SIG-M5 (cell line): ENCODE data around the gene C1QTNF7.

ENCODE experiments used
- DNase-seq: peaks from one replicate; lab custom pipeline; 2025; lab: John Stamatoyannopoulos, UW

Gene C1QTNF7, protein sequence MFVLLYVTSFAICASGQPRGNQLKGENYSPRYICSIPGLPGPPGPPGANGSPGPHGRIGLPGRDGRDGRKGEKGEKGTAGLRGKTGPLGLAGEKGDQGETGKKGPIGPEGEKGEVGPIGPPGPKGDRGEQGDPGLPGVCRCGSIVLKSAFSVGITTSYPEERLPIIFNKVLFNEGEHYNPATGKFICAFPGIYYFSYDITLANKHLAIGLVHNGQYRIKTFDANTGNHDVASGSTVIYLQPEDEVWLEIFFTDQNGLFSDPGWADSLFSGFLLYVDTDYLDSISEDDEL

GRCh38 chr4:15427701-15428100 is at the start of gene C1QTNF7:
Gene C1QTNF7 (plus strand): TSS chr4:15428033. CDS start chr4:15435744, 7,711 bp downstream.
- no peak for DNase-seq

DNA sequence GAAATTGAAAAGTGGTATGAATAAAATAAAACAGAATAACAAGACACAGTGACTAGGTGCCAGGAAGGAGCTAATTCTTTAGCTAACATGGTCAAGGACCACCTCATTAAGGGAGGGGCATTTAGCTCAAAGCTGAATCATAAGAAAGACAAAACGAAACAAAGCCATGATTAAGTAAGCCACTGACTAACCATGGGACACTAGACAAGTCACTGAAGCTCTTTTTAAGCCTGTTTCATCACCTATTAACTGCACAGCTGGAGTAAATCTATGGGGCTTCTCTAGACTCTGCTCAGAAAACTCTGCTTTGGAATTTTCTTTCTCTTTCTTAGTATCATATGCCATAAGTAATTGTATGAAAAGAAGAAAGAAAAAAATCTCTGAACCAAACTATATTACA is 49.8 kb upstream of the C1QTNF7 start:
- DNase-seq: no peak

- DNase-seq: no peak
Observed at GRCh38 chr4:15378493-15378892, 49.3 kb upstream of the C1QTNF7 start.

DNA sequence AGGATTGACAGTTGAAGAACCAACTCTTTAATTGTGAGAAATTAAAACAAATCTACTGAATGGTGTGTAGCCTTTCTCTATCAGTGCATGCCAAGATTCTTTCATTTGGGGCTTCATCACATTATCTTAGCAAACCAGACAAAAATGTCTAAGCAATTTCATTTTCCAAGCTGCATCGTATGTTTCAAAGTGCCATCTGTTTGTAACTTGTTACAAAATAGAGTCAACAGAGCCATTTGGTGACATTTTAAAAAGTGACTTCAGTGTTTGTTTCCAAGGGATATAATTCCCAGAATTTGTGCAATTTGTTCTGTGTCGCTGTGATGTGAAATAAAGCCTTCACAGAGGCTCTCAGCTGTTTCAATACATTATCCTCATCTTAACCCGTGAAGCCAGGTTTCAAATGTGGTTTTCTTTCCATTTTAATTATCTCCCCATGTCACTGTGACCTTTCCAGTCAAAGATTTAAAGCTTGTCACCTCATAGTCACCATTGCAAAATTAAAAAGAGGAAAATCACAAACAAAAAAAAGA is 46.0 kb upstream of the C1QTNF7 start:
- DNase-seq: no peak

DNA sequence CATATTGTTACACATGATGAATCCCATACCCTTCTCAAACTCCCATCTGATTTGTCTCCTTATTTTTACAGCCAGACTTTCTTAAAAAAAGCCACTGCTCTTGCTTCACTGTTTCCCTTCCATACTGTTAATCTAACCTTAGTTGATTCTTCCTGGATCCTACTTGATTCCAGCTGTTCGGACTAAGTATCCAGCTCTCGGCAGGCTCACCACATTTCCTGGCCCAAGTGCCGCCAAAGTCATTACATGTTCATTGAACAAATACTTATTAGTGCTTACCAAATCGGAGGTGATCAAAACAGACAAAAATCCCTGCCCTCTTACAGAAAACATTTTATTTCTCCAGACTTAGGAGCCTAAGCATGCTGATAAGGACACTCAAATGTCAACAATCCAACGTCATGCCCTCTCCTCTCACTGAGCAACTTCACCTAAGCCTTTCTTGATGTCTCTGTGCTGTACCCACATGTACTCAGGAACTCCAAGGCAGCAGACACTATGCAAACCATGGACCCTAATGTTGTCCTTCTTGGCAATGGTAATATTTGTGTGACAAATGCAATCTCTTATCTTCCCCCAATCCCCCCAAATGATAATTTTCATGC is 45.1 kb upstream of the C1QTNF7 start:
- no peak for DNase-seq

GRCh38 chr4:15385515-15385914 is 42.3 kb upstream of the C1QTNF7 start:
- DNase-seq: no peak

GRCh38 chr4:15385928-15386327 is 41.9 kb upstream of the C1QTNF7 start:
- no peak for DNase-seq

DNA sequence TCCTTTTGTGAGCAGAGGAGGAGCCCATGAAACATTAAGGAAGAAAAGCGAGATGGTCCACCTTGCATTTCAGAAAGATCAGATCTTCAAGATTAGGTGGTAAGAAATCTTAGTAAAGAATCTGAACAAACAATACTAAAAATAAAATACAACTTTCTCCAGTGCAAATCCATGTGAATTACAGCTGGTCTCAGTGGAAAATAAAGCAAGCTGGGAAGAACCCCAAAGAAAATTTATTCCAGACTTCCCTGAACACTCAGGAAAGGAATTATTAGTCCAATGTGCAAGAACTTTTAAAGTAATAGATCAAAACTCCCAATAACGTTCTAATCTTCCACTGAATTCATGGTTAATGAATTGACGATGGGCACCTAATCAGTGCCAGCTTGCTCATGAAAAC is 37.3 kb upstream of the C1QTNF7 start:
- no peak for DNase-seq

- DNase-seq: no peak
Observed at GRCh38 chr4:15392053-15392805, 35.6 kb upstream of the C1QTNF7 start.

DNA sequence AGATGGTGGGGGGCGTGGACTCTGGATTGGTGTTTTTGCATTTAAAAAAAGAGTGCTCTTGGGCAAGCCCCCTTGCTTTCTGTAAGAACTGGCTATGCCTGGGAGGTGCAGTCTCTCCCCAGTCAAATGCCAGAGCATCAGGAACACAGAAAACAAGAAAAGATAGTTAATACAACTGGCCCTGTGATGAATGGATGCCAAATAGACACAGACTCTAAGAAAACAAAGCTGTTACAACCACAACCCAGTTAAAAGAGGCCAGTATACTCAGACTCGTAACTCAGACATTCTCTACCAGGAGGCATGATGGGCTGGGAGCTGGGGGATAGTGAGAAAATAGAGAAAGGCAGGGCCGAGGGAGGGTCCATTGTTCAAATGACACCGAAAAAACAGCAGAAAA is 32.5 kb upstream of the C1QTNF7 start:
- DNase-seq: no peak

DNA sequence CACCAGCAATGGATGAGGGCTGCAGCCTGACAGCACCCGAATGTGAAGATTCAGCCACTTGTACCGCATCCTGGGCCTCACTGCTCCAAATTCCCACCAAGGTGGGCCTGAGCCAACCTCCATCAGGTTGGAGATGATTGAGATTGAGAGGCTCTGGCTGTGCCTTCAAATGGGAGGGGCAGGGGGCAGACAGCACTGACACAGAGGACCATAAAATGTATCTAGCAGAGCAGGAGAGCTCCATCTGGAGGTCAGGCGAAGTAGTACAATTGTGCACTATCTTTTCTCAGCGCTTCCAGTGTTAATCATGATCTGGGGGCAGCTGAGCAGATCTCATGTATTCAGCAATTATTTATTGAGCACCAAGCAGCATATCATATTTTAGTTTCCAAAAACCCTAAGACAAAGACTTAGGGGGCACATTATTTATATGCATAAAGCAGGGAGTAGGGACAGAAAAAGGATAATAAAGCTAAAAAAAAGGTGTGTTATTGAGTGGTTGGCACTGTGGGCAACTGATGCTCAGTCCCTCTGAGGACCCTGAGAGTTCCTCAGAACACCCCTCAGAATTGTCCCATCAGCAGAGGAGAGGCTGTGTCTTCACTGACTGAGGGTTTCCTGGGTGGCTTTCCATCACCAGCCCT is 31.6 kb upstream of the C1QTNF7 start:
- no peak for DNase-seq

DNA sequence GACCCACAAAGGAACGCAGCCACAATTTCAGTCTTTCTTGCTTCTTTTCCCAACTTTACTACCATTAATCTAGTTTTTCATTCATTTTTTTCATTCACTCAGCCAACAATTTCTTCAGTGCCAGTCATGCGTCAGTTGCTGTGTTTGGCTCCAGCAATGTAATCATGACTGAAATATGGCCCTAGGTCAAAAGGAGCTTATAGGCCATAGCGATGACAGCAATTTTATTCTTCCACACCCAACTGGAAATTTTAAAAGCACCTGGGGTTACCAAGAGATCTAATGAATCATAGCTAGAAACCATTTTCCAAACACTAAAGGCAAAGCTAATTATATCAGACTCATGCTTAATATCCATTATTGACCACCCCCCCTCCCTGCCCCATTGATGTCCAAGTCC is 29.8 kb upstream of the C1QTNF7 start:
- no peak for DNase-seq

DNA sequence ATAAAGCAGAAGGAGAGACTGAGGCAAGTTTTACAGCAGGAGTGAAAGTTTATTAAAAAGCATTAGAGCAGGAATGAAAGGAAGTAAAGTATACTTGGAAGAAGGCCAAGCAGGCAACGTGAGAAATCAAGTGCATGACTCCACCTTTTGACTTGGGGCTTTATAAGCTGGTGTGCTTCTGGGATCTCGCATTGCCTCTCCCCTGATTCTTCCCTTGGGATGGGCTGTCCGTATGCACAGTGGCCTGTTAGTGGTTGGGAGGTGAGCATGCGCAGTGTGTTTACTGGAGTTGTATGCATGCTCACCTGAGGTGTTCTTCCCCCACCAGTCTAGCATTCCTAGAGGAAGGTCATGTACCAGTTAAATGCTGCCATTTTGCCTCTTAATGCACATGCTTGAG is 29.1 kb upstream of the C1QTNF7 start:
- no peak for DNase-seq

DNA sequence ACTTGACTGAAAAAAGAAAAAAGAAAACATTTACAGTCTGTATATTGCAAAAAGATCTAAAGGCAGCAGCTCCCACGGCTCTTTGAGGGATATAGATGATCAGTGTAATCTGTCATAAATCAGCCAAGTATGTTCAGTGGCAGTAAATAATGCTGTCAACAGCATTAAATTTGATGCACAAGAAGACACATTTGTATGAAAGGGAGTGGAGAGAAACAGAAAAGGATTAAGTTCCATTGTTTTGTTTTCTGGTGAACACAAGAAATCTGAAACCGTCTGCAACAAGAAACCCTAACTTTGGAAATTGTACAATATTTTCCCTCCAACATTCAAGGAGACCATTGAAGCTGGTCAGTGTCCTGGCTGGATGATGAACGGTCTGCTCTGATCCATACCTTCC is 27.6 kb upstream of the C1QTNF7 start:
- no peak for DNase-seq

DNA sequence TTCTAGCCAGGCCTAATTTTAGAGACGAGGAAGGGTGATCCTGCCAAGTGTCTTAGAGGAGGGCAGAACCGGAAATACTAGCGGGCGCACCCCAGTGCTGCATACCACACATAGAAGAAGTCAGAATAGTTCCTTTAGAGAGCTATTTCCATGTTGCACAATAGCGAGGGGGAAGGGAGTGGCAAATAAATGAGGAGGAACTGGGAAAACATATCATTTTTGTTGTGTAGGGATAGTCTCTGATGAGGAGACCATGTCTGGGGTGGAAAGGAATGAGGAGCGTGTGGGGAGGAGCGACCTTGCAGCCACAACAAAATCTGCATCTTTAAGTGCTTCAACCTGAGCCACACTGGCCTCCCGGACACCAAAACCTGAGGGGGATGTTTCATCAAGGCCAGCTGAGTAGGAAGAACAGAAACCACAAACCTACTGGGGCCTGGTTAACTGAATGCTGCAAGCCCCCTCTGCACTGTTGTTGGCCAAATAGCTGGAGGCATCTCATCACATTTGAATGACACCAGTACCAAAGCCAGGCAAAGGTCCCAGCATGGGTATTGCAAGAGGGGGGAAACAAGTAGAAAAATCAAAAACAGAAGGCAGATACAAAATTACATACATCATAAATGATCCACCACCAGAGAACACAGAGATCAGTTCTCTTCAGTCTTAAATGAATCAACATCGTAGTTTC is 26.7 kb upstream of the C1QTNF7 start:
- peak; percentile 47 for DNase-seq

DNA sequence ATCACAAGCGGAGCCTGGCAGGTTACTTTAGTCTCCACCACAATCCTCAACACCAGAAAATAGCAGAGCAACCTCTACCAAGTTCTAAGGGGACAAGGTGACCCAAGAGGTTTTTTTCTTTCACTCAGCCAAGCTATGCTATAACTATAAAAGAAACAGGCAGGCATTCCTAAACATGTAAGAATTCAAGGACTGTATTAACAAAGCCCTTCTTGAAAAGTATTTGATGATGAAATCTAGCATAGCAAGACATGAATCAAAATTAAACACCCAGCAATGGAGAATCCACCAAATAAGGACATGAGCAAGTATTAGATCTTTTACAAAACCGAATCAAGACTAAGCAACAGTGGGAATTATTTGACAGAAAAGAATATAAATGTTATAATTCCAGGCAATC is 25.7 kb upstream of the C1QTNF7 start:
- DNase-seq: no peak

GRCh38 chr4:15402974-15403373 is 24.9 kb upstream of the C1QTNF7 start:
- DNase-seq: no peak

DNA sequence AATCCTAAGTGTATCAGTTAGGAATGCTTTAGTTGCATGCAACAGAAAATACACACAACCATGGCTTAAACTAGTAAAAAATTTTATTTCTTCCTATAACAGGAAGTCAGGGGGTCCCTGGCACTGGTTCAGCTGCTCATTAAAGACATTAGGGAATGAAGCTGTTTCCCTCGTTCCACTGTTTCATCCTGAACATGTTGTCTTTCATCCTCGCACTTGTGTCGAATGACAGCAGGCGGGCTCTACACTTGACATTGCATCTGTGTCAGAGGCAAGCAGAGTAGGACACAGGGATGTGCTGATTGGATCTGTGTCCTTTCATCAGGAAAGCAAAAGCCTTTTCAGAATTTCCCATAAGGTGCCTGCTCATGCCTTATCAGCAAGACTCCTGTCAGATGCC is 22.8 kb upstream of the C1QTNF7 start:
- DNase-seq: no peak

GRCh38 chr4:15410750-15411149 is 17.1 kb upstream of the C1QTNF7 start:
- DNase-seq: no peak

DNA sequence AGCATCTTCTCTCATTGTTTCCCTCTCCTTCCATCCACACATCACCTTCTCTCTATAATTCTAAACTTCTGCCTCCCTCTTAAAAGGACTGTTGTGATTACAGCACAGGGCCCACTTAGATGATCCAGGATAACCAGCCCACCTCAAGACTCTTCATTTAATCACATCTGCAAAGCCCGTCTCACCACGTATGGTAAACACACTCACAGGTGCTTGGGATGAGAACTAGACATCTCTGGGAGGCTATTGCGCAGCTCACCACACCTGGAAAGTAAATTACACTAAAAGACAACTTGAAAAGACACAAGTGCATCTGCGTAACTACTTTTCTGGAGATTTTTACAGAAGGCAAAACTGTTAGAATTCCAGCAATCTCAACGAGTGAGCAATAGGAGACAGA is 15.4 kb upstream of the C1QTNF7 start:
- no peak for DNase-seq

GRCh38 chr4:15413010-15413622 is 14.7 kb upstream of the C1QTNF7 start:
- DNase-seq: no peak

DNA sequence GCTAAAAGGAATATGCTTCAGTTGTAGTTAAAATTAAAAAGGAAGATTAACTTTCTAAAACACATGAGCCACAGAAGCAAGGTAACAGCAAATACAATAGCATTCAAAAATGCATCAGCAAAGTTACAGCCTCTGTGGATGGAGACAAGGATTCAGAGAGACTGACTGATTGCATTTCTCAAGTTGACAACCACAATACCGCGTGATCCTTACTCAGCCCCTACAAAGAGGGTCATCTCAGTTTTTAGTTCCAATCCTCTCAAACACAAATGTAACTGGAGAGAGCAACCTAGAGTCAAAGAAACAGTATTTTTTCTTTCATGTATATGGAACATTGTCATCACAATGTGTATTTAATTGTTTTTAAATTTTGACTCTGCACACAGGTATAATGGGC is 14.2 kb upstream of the C1QTNF7 start:
- no peak for DNase-seq
